GM19452 (cell line): ENCODE results near the gene NFKB1.
"Not testable (repeated sequence)": the region's sequence is repeated elsewhere in the genome, so short reads cannot be mapped to it uniquely, and the experiment has no call there.

Experiments
- ATAC-seq: cut with Tn5 transposase; IDR thresholded peaks from one replicate; pipeline ENCODE4 v1.9.1; 2021; ENCODE audit not compliant: unreplicated experiment

The NFKB1 gene

DNA sequence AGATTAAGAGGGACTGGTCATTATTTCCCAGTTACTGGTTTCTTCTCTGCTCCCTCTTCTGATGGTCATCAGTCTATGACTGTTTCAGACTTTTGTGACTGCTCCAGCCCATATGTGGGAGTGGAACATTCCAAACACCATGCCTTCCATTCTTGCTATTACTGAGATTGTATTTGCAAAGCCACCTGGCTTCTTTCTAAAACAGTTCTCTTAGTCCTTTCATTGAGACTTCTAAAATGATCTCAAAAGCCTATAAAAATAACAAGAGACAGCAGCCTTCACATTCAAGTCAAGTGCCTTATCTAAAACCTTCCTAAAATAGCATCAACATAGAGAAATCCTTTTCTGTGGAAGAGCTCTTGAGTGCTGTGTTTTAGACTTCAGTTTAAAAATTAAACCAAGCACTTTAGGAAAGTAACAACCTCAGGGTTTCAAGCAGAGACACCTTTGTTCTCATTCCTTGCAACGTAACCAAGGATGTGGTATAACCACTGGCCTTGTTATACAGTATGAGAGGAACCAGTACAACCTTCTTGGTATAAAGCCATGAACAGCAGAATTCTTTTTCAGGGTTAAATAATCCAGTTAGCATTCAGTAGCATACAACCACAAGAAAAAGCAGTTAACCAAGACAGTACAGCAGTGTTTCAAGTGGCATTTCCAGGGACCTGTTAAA is 97.1 kb downstream of the NFKB1 start:
- peak; percentile 88 for ATAC-seq

- ATAC-seq = peak; percentile 40
Measured at GRCh38 chr4:102598762-102599374, 97.7 kb downstream of the NFKB1 start.

- ATAC-seq = no peak
Measured at GRCh38 chr4:102599455-102599854, 98.3 kb downstream of the NFKB1 start.

- no peak for ATAC-seq
Measured at GRCh38 chr4:102599886-102600285, 98.7 kb downstream of the NFKB1 start.

- ATAC-seq = no peak
Measured at GRCh38 chr4:102600689-102601088, 99.5 kb downstream of the NFKB1 start.

DNA sequence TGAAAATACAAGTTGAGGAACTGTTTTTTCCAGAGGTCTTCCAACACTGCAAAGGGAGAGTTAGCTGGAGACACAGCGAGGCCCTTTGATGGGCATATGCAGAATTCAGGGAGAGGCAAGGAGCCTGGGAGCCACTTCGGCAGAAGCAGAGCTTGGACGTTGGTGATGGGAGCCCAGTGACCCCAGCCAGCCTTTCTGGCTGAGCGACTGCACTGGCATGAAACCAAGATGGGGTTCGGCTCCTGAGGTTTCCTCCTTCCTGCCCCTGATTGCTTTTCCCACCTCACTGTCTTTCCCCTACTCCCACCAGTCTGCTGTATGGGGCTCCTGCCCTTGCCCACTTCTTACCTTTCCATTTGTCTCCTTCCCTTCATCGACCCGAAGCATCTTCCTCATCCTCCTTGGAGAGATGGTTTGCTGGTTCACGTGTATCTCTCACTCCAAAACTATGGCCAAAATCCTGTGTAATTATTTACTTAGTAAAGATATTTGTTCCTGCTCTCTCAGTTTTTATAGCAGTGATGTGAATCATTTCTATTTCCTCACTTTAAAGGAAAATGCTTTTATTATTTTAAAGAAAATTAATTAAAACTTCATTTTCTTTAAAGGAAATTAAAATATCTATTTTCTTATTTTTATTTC is 100.5 kb downstream of the NFKB1 start:
- no peak for ATAC-seq

GRCh38 chr4:102604222-102604940 is 103.2 kb downstream of the NFKB1 start:
- ATAC-seq = no peak

DNA sequence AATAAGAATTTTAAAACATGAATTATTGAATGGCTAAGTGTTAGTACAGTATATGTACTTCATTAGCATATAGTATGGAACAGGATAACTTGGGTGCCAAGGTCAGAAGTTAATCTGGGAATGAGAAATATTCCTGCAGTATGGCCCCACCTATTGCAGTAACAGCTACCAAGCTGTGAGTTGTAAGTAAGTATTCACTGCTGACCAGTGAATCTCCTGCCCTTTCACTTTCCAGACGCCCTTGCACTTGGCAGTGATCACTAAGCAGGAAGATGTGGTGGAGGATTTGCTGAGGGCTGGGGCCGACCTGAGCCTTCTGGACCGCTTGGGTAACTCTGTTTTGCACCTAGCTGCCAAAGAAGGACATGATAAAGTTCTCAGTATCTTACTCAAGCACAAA is 105.1 kb downstream of the NFKB1 start:
- ATAC-seq = no peak

DNA sequence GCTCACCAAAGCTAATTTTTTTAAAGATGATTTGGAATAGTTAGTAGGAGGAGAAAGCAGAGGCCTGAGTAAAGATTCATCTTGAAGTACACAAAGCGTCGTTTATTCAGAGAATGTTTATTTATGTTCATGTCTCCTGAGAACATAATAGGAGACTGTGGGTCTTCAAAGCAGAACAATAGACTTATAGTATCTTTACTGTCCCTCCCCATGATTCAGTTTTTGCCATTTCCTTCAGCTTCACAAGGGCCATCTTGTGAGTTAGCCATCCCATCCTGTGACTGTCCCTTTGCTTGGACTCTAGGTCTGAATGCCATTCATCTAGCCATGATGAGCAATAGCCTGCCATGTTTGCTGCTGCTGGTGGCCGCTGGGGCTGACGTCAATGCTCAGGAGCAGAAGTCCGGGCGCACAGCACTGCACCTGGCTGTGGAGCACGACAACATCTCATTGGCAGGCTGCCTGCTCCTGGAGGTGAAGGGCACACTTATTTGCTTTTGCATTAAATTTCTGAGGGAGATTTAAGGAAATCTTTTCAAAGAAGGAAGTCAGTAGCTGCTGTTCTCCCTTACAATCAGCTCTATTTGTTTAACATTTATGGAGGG is 105.8 kb downstream of the NFKB1 start:
- ATAC-seq = no peak

DNA sequence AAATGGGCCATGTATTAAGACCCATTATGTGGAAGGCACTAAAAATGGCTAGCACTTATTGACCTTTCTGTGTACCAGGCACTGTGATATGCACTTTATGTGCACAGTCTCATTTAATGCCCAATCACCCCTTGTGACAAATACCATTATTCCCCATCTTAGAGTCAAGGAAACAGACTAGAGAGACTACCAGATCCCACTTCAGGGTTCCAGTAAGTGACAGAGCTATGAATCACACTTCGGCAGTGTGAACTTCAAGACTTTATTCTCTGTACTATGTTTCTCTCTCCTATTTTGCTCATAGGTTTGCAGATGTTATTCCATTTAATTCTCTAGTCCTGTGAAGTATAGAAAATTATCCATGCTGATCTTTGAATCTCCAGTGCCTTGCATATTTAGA is 107.0 kb downstream of the NFKB1 start:
- ATAC-seq = no peak

GRCh38 chr4:102610007-102610406 is 108.8 kb downstream of the NFKB1 start:
- ATAC-seq = no peak

DNA sequence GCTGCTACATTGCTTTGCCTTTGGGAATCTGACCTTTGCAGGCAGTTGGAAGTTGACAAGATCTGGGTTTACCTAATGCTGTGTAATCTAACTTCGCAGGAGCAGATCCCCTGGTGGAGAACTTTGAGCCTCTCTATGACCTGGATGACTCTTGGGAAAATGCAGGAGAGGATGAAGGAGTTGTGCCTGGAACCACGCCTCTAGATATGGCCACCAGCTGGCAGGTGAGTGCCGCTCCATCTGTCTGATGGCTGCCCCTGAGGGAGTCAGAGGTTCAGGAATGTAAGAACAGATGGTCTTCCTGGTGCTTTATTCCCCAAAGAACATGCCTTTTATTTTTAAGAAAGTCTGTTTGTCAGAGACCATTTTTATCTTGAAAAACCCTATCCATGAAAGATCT is 109.3 kb downstream of the NFKB1 start:
- ATAC-seq = no peak

DNA sequence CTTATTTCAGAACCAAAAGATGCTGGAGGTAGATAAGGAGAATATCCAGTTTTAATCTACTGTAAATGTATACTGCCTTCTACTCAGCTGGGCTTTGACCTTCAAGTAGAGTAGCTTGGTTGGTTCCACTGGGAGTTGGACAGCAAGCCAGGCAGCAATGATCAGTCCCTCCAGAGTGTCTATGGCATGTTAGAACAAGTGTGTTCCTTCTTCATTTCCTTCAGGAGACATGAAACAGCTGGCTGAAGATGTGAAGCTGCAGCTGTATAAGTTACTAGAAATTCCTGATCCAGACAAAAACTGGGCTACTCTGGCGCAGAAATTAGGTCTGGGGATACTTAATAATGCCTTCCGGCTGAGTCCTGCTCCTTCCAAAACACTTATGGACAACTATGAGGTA is 111.1 kb downstream of the NFKB1 start:
- ATAC-seq = no peak

- ATAC-seq = no peak
Measured at GRCh38 chr4:102612824-102613366, 111.7 kb downstream of the NFKB1 start.

GRCh38 chr4:102614801-102615200 is 113.6 kb downstream of the NFKB1 start:
- ATAC-seq = no peak

GRCh38 chr4:102616636-102617035 is 115.5 kb downstream of the NFKB1 start:
- ATAC-seq = no peak

GRCh38 chr4:102619021-102619420 is 117.9 kb downstream of the NFKB1 start:
- not testable (repeated sequence) for ATAC-seq

DNA sequence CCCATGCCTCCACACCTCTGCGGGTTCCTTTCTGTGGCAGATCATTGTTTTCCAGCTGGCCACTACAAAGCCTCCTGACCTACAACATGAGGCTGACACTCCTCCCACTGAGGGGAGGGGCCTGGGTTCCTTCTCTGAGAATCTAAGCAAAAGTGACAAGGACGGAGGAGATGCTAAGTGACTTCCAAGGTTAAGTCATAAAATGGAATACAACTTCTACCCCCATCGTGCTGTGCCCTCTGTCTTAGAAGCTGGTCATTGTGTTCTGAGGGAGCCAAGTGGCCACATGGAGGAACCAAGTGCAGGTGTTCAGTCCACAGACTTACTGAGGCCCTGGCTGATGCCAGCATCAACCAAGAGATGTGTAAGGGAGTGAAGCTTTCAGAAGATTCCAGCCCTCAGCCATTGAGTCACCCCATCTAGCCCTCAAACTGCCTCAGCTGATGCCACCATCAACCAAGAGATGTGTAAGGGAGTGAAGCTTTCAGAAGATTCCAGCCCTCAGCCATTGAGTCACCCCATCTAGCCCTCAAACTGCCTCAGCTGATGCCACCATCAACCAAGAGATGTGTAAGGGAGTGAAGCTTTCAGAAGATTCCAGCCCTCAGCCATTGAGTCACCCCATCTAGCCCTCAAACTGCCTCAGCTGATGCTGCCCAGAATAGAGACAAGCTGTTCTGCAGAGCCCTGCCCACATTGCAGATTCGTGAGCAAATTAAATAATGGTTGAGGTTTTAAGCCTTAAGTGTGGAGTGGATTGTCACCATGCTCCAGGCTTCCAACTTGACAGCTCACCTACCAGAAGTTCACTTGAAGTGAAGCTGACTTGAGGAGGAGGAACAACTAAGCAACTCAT is 118.8 kb downstream of the NFKB1 start:
- ATAC-seq = not testable (repeated sequence)

- no peak for ATAC-seq
Measured at GRCh38 chr4:102620697-102621497, 119.7 kb downstream of the NFKB1 start.
